D341Med (cell line): ENCODE measurements around the gene KCTD11.

Source experiments
- DNase-seq: peaks from one replicate; pipeline ENCODE4 v3.0.0; 2012; ENCODE audit warnings: low spot score

KCTD11 gene

DNA sequence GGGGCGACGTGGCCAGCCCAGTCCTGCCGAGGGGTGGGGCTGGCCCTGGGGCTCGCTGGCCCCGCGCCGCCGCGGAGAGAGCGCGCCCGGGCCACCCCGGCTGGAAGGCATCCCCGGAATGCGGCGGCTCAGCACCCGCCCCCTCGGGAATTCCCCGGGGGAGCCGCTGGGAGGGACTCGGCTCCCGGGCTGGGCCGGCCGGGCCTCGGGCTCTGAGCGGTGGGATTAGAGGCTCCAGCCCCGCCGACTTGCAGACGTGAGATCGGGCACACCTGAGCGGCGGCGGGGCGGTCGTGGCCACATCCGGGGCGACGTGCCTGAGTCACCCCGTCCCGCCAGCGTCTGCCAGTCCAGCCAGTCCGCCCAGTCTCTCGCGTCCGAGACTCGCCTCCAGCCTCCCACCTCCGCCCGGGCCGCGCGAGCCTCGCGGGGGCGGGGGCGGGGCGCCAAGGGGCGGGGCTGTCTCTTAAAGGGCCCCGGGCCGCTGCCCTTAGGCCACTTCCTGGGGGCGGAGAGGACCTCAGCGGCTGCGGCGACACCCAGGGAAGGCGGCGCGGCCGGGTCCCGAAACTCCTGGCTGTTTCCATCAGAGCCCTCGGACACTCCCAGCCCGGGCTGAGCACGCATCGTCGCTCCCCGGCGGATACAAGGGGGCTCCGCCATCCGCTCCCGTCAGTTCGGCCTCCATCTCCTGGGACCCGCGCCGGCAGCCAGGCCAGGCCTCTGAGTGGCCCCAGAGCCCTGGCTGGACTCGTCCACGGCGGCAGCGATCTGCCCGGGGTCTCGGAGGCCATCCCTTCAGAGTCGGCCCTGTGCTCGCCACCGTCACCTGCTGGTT is at the start of gene KCTD11:
KCTD11 (plus strand) TSS at position 498 of the 838 bp plus-strand sequence.
- peak; percentile 83 for DNase-seq

DNA sequence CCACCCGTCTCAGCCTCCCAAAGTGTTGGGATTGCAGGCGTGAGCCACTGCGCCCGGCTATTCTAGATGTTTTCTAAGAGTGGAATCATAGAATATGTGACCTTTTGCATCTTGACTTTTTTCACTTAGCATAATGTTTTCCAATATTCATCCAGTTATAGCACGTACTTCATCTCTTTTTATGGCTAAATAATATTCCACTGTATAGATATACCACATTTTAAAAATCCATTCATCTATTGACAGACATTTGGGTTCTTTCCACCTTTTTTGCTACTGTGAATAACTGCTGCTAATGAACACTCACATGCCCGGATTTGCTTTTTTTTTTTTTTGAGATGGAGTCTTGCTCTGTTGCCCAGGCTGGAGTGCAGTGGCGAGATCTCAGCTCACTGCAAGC is 47.8 kb upstream of the KCTD11 start:
- no peak for DNase-seq

DNA sequence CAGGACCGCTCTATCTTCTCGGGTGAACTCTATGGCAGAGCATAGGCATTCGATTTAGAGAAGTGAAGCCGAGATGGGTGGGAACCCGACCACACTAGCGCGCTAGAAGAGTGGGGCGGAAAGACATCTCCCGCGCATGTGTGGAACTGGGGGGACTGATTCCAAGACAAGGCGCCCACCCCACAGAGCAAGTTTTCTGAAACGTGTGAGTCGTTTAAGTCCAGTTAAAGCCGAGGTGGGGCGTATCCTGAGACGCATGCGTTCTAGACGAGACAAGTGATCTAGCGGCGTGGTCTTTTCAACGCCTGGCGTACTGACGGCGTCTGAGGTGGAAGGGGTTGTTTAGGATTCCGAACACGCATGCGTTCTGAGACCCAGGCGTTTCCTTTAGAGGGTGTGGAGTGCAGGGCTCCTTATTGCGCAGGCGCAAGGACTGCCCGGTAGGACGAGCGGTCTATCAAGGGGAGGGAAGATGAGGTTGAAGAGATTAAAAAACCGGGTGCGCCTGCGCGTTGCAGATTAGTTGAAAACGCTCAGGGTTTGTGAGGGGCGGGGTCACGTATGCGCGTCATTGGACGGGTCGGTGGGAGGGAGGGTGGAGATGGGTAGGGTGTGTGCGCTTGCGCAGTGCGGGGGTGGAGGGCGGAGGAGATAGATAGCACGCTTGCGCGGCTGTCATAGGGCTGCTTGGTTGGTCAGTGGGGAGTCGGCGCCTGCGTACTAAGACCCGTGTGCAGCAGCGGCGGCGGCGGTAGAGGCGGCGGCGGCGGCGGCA is 44.9 kb upstream of the KCTD11 start, which contains the start of gene EIF5A:
EIF5A (plus strand) TSS at position 718 of the 775 bp plus-strand sequence. CDS start 2,008 bp downstream, outside the sequence.
- peak; percentile 90 for DNase-seq

DNA sequence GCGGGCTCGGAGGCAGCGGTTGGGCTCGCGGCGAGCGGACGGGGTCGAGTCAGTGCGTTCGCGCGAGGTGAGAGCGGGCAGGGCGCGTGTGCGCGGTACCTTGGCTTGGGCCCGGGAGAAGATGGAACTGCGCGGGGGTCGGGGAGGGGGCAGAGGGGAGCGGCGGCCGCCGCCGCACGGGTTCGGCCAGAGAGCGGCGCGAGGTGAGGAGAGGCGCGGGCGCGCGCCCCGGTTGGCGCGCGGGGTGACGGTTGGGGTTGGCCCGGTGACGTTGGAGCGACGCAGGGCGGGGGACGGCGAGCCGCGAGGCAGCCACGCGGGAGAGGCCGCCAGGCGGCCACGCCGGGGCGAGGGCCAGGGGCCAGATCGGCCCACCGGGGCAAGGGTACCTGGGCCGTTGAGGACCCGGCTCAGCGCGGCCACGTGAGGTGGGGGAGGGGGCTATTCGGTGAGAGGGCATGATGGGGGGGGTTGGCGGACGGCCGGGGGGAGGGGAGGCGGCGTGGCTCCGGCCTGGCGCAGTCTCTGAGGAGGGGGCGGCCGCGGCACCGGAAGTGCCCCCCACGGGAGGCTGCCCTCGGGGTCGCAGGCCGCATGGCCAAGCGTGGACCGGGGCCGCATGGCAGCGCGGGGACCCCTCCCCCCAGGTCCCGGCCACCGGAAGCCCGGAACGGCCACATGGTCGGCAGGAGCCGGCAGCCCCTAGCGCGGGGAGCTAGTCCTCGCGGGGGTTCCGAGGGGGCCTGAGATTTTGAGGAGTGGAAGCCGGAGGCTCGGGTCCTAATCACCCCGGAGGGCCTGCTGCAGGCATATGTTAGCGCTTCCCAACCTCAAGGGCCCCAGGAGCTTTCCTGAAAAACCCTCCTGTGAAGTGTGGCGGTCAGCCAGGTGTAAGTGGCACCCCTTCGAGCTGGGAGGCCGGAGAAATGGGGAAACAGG is 44.0 kb upstream of the KCTD11 start:
- peak; percentile 41 for DNase-seq

DNA sequence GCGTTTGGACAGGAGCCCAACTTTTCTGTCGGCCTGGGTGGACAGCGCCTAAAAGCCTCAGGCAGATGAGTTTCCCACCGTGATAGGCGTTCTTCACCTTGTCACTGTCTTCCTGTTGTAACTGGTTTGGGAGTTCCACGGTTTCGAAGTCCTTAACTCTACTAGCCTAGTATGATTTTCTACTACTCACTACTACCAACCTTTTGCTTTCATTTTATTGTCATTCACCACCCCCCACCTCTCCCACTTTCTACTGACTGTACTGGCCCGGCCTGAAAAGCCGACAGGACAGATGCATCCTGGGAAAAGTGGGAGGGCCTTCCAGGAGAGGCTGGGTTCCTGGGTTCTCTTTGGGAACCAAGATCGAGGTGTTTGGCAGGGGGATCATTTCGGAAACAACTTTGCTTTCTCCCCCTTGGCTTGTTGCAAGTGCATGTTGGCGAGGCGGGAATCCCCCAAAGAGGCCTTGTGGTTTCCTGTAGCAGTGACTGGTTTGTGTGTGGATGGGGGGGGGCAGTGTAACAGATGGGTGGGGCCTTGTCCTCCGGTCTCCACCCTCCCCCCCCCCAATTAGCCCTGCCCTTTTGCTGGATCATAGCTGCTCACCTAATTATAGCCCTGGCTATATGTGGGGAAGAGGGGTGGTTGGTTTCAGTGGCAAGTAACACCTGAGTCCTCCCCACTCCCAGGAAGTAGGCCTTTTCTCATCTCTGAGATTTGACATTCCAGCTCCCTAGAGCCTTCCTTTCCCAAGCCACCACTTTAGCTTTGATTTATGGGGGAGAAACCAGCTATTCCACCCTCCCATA is 43.1 kb upstream of the KCTD11 start:
- peak; percentile 54 for DNase-seq

DNA sequence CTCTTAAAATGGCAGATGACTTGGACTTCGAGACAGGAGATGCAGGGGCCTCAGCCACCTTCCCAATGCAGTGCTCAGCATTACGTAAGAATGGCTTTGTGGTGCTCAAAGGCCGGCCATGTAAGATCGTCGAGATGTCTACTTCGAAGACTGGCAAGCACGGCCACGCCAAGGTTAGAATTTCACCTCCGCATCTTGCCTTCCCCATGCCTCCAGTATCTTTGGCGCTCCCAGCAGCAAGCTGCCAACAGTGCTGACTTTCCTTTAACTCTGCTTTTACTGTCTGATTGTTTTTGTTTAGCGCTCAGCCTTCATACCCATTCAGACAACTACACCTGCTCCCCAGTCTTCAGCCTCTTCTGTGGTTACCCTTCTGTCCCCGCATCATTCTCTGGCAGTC is 42.3 kb upstream of the KCTD11 start:
- no peak for DNase-seq

DNA sequence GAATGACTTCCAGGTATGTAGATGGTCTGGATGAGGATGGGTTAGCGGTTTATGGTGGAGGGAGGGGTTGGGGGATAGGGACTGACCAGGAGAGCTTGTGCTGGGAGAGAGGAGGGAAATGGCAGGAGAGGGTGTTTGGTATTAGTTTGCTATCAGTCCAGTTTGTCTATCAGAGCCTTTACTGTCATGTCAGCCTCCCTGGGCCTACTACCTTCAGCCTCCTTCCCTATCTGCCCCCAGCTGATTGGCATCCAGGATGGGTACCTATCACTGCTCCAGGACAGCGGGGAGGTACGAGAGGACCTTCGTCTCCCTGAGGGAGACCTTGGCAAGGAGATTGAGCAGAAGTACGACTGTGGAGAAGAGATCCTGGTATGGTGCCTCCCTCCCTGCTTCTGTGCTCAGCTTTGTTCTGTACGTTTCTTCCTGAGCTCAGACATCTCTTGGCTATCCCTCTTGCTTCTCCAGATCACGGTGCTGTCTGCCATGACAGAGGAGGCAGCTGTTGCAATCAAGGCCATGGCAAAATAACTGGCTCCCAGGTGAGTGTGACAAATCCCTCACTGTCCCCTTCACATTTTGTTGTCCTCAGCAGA is 40.8 kb upstream of the KCTD11 start:
- DNase-seq: no peak

DNA sequence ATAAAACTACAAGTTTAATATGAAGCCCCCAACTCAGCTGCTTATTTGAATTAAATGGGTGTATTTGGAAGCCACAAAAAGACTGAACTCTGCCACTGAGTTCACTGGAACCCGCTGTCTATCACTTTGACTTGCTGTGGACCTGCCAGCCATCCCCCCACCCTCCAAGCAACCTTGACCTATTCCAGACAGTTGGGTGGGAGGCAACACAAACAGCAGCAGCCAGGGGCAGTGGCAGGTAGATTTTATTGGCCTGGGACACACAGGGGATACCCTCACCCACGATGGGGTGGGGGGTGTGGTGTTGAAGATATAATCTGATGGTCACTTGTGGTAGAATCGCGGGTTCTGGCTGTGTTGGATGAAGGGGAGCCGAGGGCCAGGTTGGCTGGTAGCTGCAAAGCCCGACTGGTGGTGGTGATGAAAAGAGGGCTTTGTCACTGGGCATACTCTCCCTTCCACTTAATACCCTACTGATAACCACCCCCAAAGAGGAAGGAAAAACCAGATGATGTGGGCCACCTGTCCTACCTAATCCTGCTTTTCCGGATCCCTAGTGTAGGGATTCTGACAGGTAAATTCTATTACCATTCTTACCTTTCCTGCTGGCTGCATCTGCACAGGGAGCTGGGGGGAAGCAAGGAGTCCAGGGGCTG is 39.4 kb upstream of the KCTD11 start:
- no peak for DNase-seq

DNA sequence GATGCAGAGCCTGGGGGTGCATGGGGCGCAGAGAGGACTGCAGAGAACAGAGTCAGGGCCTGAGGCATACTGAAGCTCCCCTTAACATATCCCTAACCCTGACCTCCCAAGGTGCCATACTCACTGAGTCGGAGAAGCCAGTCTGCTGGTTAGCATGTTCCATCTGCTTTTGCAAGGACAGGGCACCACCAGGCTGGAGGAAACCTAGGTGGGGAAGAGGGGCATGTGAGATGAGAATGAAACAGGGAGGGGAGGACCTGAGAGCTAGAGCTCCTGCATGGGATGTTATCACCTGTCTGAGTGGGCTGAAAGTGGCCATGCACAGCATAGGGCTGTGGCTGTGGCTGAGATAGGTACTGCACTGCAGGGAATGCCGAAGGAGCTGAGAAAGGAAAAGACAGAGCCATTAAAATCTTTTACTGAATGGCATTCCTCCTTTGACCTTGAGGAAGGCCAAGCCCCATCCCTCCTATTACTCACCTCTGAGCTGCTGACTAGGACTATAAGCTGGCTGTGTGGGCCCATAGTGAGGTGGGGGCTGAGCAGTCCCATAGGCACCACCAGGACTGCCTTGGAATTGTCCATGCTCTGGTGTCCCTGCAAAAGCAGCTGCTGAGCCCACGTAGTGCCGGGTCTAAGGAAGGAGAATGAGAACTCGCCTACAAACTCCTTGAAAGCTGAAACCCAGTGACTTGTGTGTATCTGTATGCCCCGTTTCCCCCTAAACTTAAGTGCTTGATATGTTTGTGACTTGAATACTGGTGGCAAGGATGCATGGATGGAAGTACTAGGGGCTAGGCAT is 38.7 kb upstream of the KCTD11 start:
- no peak for DNase-seq

DNA sequence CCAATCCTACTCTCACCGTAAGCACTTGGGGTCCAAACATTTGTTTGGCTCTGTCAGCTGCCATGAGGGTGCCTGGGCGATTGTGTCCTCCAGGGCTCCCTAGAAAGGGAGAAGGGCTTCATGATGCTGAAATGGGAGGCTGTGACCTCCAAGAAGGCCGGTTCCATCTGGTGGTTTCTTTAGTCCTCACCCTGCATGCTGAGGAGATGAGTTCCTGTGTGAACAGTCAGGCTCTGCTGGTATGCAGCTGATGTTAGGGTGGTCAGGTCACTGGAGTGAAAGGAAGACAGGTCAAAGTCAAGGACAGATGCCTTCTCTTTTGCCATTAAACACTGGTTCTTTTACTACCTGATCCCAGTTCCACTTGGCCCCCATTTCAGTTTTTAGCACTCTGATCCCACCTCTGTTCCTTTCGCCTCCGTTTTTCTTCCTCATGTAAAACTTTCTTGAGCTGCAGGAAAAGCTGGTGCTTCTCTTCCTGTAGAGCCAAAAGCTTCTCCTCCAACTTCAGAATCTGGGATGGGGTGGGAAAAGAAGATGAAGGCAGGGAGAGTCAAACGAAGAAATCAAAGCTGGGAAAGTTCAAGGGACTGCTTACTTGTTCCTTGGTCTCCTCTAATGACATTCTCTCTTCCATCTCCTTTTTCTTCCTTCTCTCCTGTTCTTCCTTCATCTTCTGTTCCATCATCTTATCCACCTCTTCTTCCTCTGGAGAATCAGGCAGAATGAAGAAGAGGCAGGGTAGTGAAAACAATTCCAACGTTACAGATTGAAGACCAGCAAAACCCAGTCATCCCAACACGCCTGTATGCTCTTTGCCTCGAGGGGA is 37.9 kb upstream of the KCTD11 start:
- DNase-seq: no peak

DNA sequence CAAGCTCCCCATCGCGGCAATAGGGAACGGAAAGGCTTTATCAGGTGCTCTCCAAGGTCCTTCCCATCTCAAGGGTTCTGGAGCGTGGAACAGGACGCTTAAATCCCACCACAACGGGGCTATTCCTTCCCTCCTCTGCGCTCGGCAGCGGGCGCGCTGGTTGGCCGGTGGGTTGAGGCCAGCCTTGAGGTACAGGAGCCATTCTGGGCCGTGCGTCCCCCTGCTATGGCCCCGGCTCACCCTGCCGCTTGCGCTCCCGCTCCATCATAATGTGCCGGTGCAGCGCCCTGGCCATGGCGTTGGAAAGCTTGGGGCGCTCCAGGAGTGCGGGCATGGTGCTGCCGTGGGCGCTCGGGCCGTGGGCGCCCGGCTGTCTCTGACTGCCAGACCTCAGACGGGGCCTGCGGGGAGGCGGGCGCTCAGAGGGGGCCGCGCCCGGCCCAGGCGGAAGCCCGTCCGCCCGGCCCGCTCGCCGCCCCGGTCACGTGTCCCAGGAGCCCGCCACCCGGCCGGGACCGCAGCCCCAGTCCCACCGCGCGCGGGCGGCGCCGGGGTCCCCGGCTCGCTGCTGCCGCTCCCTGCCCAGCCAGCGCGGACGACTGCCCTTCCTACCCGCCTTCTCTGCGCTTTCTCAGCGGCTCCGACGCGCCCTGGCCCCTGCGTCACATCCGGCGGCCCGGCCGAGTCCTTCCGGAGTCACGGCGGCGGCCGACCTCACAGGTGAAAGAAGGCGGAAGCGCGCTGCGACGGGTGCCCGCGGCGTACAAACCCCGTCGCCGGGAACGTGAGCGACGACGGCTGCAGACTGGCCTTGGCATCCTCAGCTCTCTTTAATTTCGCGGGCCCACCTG is 37.0 kb upstream of the KCTD11 start, which contains the start of gene GPS2:
GPS2 (minus strand) TSS at position 642 of the 851 bp plus-strand sequence; CDS start at position 334, 308 bp downstream.
- DNase-seq: peak; percentile 89

DNA sequence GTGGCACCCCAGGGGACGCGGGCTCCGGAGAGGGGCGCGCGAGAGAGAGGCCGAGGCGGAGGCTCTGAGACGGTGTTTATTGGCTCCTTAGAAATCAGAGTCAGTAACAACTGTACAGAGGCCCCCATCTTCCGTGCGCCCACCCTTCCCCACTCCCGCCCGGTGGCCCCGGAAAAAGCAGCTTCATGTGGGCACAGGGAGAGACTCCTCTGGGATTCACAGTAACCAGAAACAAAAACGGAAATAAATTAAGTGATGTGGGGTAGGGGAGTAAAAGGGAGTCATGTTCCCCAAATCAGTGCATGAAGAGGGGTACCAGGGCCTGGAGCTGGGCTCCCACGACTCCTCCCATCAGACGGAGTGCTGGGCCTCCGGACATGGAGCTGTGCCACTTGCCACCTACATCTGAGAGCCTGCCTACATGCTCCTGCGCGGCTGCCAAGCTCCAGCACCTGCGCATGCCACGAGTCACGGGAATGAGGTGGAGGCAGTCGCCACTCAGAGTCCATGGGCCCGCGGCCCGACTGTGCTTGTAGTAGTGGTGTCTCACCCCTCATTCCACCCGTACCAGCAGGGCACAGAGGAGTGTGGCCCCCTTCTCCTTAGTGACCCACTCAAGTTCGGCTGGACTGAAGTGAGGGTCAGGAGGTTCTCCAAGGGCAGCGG is 36.3 kb upstream of the KCTD11 start:
- no peak for DNase-seq

DNA sequence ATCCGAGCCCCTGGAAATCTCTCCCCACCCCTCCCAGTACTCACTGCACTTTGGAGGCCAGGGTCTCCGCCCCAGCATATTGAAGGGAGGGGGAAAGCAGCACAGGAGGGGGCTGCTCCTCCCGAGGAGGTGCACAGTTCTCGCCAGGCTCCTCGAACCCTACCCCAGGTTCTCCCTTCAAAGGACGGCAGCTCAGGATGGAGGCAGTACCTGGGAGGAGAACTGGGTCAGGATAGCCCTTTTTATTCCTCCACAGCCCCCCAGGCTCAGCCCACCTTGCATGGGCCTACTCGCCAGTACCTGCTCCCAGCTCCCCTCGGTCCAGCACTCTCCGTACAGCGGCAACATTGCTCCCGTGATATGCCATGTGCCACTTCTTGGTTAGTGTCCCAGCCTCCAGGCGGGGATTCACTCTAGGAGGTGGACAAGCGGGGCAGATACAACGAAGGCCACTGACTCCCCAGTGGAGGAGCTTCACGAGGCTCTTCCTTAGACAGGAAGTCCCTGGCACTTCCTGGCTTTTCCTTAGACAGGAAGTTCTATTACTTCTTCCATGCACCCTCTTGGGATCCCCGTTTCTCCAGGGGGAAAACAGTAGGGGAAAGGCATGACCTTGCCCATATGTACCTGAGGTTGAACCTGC is 34.7 kb upstream of the KCTD11 start:
- DNase-seq: no peak

DNA sequence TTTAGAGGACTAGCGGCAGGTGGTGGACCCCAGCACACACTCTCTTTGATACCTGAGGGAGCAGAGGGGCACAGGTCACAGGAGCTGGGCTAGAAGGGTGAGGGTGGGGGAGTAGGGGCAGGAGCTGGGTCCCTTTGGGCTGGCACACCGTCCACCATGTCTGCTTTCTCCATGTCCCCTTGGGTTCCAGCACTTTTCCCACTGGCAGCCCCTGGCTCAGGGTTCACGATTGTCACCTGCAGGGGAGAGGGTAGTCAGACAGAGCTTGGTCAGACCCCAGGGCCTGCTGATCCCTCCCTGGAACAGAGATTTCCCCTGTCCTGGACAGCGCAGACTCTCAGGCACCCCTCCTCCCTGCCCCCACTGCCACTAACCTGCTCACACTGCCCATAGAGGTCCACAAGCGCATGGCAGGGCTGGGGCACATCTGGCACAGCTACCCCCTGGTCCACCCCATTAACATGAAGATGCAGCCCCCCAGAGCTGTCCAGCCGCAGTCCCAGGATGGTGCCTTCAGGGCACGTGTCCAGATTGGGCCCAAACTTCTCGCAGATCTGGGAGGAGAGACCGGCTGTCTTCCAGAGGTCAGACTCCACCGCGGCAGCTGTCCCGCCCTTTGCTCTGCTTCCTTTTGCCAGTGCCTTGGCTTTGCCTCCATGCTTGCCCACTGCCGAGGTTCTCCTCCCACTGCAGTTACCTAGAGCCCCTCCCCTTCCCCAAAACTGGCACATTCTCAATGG is 33.7 kb upstream of the KCTD11 start:
- DNase-seq: no peak

DNA sequence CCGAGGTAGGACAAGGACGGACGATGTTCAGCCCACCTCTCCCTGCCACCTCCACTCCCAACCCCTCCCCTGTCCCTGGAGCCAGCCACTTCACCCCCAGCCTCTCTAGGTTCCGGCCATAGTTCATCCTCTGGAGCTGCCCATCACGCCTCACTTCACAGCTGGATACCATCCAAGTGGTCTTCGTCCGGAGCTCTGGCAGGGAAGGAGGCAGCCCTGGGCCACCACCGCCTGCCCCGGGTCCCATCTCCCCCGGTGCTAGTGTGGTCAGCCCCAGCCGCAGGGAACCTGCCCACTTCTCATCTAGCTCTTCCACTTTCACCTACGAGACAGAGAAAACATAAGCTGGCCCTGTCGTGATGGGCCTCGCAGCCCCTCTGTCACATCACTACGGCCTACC is 30.5 kb upstream of the KCTD11 start:
- DNase-seq: no peak
